HEK293 (cell line): ENCODE measurements around the gene APOO.

Source experiments
- ZNF660 ChIP-seq: fragments of 450-650 bp; IDR thresholded peaks from 2 replicates; pipeline ENCODE4 v1.5.1; 2018; ENCODE audit warnings: missing biosample characterization, mild to moderate bottlenecking, missing genetic modification characterization
- TF ChIP-seq, protein P1 (sequence below): fragments of 450-650 bp; formaldehyde crosslinking; IDR thresholded peaks from 2 replicates; pipeline ENCODE4 v1.5.1; 2016; ENCODE audit warnings: missing biosample characterization, missing genetic modification characterization

DNA sequence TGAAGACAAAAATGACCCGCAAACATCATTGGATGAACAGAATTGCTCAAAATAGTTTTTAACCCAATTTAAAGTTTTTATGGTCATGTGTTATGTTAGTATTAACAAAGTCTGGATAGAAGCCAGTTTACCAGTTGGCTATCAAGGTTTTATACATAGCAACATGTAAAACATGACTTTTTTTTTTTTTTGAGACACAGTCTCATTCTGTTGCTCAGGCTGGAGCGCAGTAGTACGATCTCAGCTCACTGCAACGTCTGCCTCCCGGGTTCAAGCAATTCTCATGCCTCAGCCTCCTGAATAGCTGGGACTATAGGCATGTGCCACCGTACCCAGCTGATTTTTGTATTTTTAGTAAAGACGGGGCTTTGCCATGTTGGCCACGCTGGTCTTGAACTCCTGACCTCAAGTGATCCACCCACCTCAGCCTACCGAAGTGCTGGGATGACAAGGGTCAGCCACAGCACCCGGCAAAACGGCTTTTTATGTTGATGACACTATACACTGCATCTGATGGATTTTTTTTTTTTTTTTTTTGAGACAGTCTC, 121.4 kb downstream of the APOO start:
- no peak for TF ChIP-seq ZNF660 (tag by site-specific recombination)
- TF ChIP-seq, protein P1, sequence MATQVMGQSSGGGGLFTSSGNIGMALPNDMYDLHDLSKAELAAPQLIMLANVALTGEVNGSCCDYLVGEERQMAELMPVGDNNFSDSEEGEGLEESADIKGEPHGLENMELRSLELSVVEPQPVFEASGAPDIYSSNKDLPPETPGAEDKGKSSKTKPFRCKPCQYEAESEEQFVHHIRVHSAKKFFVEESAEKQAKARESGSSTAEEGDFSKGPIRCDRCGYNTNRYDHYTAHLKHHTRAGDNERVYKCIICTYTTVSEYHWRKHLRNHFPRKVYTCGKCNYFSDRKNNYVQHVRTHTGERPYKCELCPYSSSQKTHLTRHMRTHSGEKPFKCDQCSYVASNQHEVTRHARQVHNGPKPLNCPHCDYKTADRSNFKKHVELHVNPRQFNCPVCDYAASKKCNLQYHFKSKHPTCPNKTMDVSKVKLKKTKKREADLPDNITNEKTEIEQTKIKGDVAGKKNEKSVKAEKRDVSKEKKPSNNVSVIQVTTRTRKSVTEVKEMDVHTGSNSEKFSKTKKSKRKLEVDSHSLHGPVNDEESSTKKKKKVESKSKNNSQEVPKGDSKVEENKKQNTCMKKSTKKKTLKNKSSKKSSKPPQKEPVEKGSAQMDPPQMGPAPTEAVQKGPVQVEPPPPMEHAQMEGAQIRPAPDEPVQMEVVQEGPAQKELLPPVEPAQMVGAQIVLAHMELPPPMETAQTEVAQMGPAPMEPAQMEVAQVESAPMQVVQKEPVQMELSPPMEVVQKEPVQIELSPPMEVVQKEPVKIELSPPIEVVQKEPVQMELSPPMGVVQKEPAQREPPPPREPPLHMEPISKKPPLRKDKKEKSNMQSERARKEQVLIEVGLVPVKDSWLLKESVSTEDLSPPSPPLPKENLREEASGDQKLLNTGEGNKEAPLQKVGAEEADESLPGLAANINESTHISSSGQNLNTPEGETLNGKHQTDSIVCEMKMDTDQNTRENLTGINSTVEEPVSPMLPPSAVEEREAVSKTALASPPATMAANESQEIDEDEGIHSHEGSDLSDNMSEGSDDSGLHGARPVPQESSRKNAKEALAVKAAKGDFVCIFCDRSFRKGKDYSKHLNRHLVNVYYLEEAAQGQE (tag by site-specific recombination) = no peak
